HepG2 (cell line): ENCODE measurements around the gene CD69. TPM values are rescaled to one million over a fixed set of nuclear protein-coding genes. Genes with fewer than 3 reads are reported as not detected.

Experiments used
- ATAC-seq: fragments of 200-7000 bp; cut with Tn5 transposase; 3 replicates; pipeline ENCODE4 v1.9.1; 2020; ENCODE audit warnings: mild to moderate bottlenecking, moderate library complexity
- BruUV-seq: library from RNA; stranded (reverse); fragments of 400-500 nt; replicated peaks from 2 replicates; lab custom pipeline; 2021; lab: Mats Ljungman, UMichigan
- CTCF ChIA-PET: fragments of 300-600 bp; formaldehyde crosslinking; extraction: SDS; loops from one replicate; lab custom pipeline; 2021; ENCODE audit warnings: low total read pairs, inconsistent platforms, low intra/inter-chr PET ratio; lab: Yijun Ruan, JAX
- POLR2A ChIA-PET: fragments of 350-600 bp; sonication (Branson Sonifier 250); formaldehyde crosslinking; loops from one replicate; lab custom pipeline; 2020; ENCODE audit warnings: antibody characterized with exemption, inconsistent platforms; lab: Yijun Ruan, JAX
- DNase-seq: peaks from one replicate; pipeline ENCODE4 v3.0.0-alpha.2; 2015; ENCODE audit warnings: low spot score
- FAIRE-seq: peaks from 3 replicates; lab custom pipeline; 2011; peaks lifted over from hg19 to GRCh38; lab: Jason Lieb, UNC
- H2AFZ ChIP-seq: one replicate; pipeline ENCODE4 v1.6.1; 2011; ENCODE audit warnings: low read length, inconsistent platforms
- H3K27ac ChIP-seq: fragments of 300-600 bp; 3 replicates; pipeline ENCODE4 v1.8.0; 2011; ENCODE audit warnings: mixed run types, mild to moderate bottlenecking, mixed read lengths, low read length, inconsistent platforms; ENCODE audit not compliant: insufficient read depth; ENCODE audit errors: extremely low read length
- H3K27me3 ChIP-seq, 2 experiments: fragments of 200-600 bp in 1 of 2; 2 replicates in 1 of 2; 3 replicates in 1 of 2; pipeline versions ENCODE4 v1.6.0 to v1.8.0; 2011; ENCODE audit warnings: low read length in 2 of 2, mild to moderate bottlenecking in 2 of 2, moderate library complexity in 2 of 2, inconsistent platforms in 1 of 2; ENCODE audit not compliant: insufficient read depth in 2 of 2, control insufficient read depth in 1 of 2
- H3K36me3 ChIP-seq, 2 experiments: fragments of 200-600 bp in 1 of 2; replicated peaks in 1 of 2; 2 replicates in 1 of 2; 3 replicates in 1 of 2; pipeline versions ENCODE4 v1.5.1 to v1.8.0; 2011; ENCODE audit warnings: low read length in 2 of 2, inconsistent platforms in 1 of 2; ENCODE audit not compliant: insufficient read depth in 2 of 2, control insufficient read depth in 1 of 2
- H3K4me1 ChIP-seq: 2 replicates; pipeline ENCODE4 v1.5.1; 2012; ENCODE audit warnings: low read length, inconsistent platforms; ENCODE audit not compliant: insufficient read depth
- H3K4me2 ChIP-seq: 2 replicates; pipeline ENCODE4 v1.6.0; 2011; ENCODE audit warnings: low read depth, low read length, inconsistent platforms
- H3K4me3 ChIP-seq, 3 experiments: fragments of 200-600 bp in 1 of 3; sonication (generic), shearing (Covaris generic) in 1 of 3; replicated peaks in 1 of 3; 2 replicates each; pipeline ENCODE4 v1.5.1; 2011 to 2016; ENCODE audit warnings: low read length in 3 of 3, inconsistent platforms in 2 of 3, low read depth in 2 of 3, mild to moderate bottlenecking in 2 of 3, control low read depth in 1 of 3, mixed read lengths in 1 of 3; ENCODE audit not compliant: insufficient read depth in 1 of 3
- H3K79me2 ChIP-seq: one replicate; pipeline ENCODE4 v1.6.1; 2011; ENCODE audit warnings: low read length, inconsistent platforms; ENCODE audit not compliant: insufficient read depth
- H3K9ac ChIP-seq: 2 replicates; pipeline ENCODE4 v1.6.0; 2011; ENCODE audit warnings: mild to moderate bottlenecking, low read depth, low read length, inconsistent platforms; ENCODE audit not compliant: insufficient read depth
- H3K9me3 ChIP-seq: 2 replicates; pipeline ENCODE4 v1.5.1; 2012; ENCODE audit warnings: mild to moderate bottlenecking, low read length
- H4K20me1 ChIP-seq: 2 replicates; pipeline ENCODE4 v1.6.0; 2011; ENCODE audit warnings: inconsistent platforms, mild to moderate bottlenecking, low read length, moderate library complexity; ENCODE audit not compliant: insufficient read depth
- ATF7-NPFF ChIP-seq: sonication (generic); formaldehyde crosslinking; IDR thresholded peaks from 2 replicates; pipeline ENCODE4 v1.8.1; 2023; ENCODE audit warnings: mild to moderate bottlenecking, low read depth, missing genetic modification reagents, moderate library complexity
- CBX2 ChIP-seq, 2 experiments: fragments of 200-600 bp in 1 of 2; sonication (generic); formaldehyde crosslinking in 1 of 2; IDR thresholded peaks; 2 replicates each; pipeline versions ENCODE4 v1.7.0 to v1.8.1; 2018 to 2022; ENCODE audit warnings: low read depth in 2 of 2, low read length in 1 of 2, mild to moderate bottlenecking in 1 of 2, missing genetic modification reagents in 1 of 2
- FIP1L1 ChIP-seq: fragments of 200-400 bp; formaldehyde crosslinking; IDR thresholded peaks from 2 replicates; pipeline ENCODE4 v1.6.1; 2018; ENCODE audit warnings: low read depth, mild to moderate bottlenecking, low read length, moderate library complexity, borderline replicate concordance; ENCODE audit not compliant: insufficient read depth
- GTF2F1 ChIP-seq: fragments of 150-350 bp; IDR thresholded peaks from 2 replicates; pipeline ENCODE4 v1.6.1; 2014; ENCODE audit warnings: low read length
- HDAC2 ChIP-seq: sonication (generic); formaldehyde crosslinking; IDR thresholded peaks from 2 replicates; pipeline ENCODE4 v1.4.0; 2020; ENCODE audit warnings: missing genetic modification reagents
- IKZF1 ChIP-seq: fragments of 450-650 bp; IDR thresholded peaks from 2 replicates; pipeline ENCODE4 v1.7.1; 2016
- IRF9 ChIP-seq: sonication (generic); formaldehyde crosslinking; IDR thresholded peaks from 2 replicates; pipeline ENCODE4 v1.8.0; 2022; ENCODE audit warnings: missing genetic modification reagents, mild to moderate bottlenecking, borderline replicate concordance
- KDM1A ChIP-seq: IDR thresholded peaks from 2 replicates; pipeline ENCODE4 v1.6.1; 2016; ENCODE audit warnings: missing compliant biosample characterization
- MYNN ChIP-seq: sonication (generic); formaldehyde crosslinking; IDR thresholded peaks from 2 replicates; pipeline ENCODE4 v1.4.0; 2020; ENCODE audit warnings: mild to moderate bottlenecking, low read depth, missing genetic modification reagents
- NFE2L1 ChIP-seq: sonication (generic); formaldehyde crosslinking; IDR thresholded peaks from 2 replicates; pipeline ENCODE4 v1.4.0; 2020; ENCODE audit warnings: missing genetic modification reagents, mild to moderate bottlenecking, borderline replicate concordance
- TOE1 ChIP-seq: sonication (generic); formaldehyde crosslinking; IDR thresholded peaks from 2 replicates; pipeline ENCODE4 v1.4.0; 2020; ENCODE audit warnings: mild to moderate bottlenecking, missing genetic modification reagents
- ZNF30 ChIP-seq: sonication (generic); formaldehyde crosslinking; IDR thresholded peaks from 2 replicates; pipeline ENCODE4 v1.5.0; 2020; ENCODE audit warnings: mild to moderate bottlenecking, missing genetic modification reagents
- ZNF709 ChIP-seq: sonication (generic); formaldehyde crosslinking; IDR thresholded peaks from 2 replicates; pipeline ENCODE4 v1.5.0; 2020; ENCODE audit warnings: mild to moderate bottlenecking, missing genetic modification reagents
- WGBS: methylation state at CpG from one replicate; pipeline ENCODE4 v1.1.6; 2017; ENCODE audit warnings: low lambda C conversion rate; 5-methylcytosine and 5-hydroxymethylcytosine counted together
- in situ Hi-C: cut with HindIII; loops from 2 replicates; pipeline ENCODE4 v1.10.0; 2017; ENCODE audit warnings: low pct_unique_long_range_greater_than_20kb; ENCODE audit not compliant: extremely low pct_ligation_motif_present
- intact Hi-C: fragments of 100-400 bp; cut with micrococcal nuclease; formaldehyde crosslinking; loops from one replicate; pipeline ENCODE4 v1.10.0; 2022; ENCODE audit not compliant: unreplicated experiment
- polyA plus RNA-seq, 8 experiments: library from polyadenylated mRNA; depleted of rRNA in 3 of 8; stranded (reverse) in 7 of 8; unstranded in 1 of 8; fragments of >200 nt; fragmentation: Illumina TruSeq in 4 of 8; extraction: Trizol in 4 of 8; gene quantifications; 2 replicates each; pipeline versions ENCODE4 v1.2.1 to v1.2.3, GENCODE V29; 2011 to 2016; ENCODE audit warnings: low read depth in 4 of 8, missing spikeins in 1 of 8, mixed read lengths in 1 of 8; ENCODE audit not compliant: insufficient read depth in 1 of 8
- total RNA-seq, 5 experiments: library from RNA; depleted of rRNA; stranded (reverse); fragments of >200 nt; fragmentation: Illumina TruSeq; extraction: Trizol; gene quantifications; 2 replicates each; pipeline ENCODE4 v1.2.3, GENCODE V29; 2016; ENCODE audit warnings: low read depth in 1 of 5

The CD69 gene
- total and polyA plus RNA-seq, 2 of the 13 experiments (the other 11 are each of a cell fraction or from before 2014, with no cell fraction given) = not detected

- no peak for TF ChIP-seq GTF2F1
- TF ChIP-seq CBX2 (IDR thresholded peaks at IDR 0.05; ENCODE audit: low read depth, low read length) = no peak
- TF ChIP-seq CBX2 (CRISPR knock-in tag; IDR thresholded peaks at IDR 0.05; ENCODE audit: low read depth) = no peak
- no peak for TF ChIP-seq IRF9 (CRISPR knock-in tag)
- no peak for TF ChIP-seq ZNF30 (CRISPR knock-in tag)
- no peak for TF ChIP-seq KDM1A (CRISPR knock-in tag)
- TF ChIP-seq MYNN = no peak
- TF ChIP-seq ZNF709 (CRISPR knock-in tag) = no peak
- TF ChIP-seq FIP1L1 = no peak
- TF ChIP-seq HDAC2 = no peak
- TF ChIP-seq IKZF1 = no peak
- TF ChIP-seq ATF7-NPFF (CRISPR knock-in tag) = no peak
- TF ChIP-seq TOE1 (CRISPR knock-in tag) = no peak
- no peak for TF ChIP-seq NFE2L1 (CRISPR knock-in tag)
- in situ Hi-C loops = no loop called here
Observed at GRCh38 chr12:9809338-9809737, 48.6 kb upstream of the CD69 start.

More at GRCh38 chr12:9809338-9809737, 48.6 kb upstream of the CD69 start:
- FAIRE-seq = no peak
- H4K20me1 ChIP-seq = no peaks in the 10 kb centered on the region
- no peak overlapping the region for H2AFZ ChIP-seq
- ATAC-seq = no peak
- no peak overlapping the region for H3K4me2 ChIP-seq
- no peaks in the 10 kb centered on the region for H3K9me3 ChIP-seq
- WGBS = 10% methylated on average over 4 of the region's 4 CpGs
- no peak for DNase-seq
- ChIA-PET CTCF (no interaction called here), POLR2A (no interaction called here)
- no peak overlapping the region for H3K27ac ChIP-seq
- no peak overlapping the region for H3K9ac ChIP-seq
- peaks cover 0 to 34% of the 10 kb centered on the region in 2 experiments; a peak in 3 of 5 replicates for H3K27me3 ChIP-seq
- BruUV-seq = no TSS peak
- intact Hi-C loops = no loop called here
- no peaks in the 10 kb centered on the region for H3K4me1 ChIP-seq
- no peaks in the 10 kb centered on the region for H3K36me3 ChIP-seq
- H3K79me2 ChIP-seq = no peaks in the 10 kb centered on the region
- no peak overlapping the region for H3K4me3 ChIP-seq
